CD4-positive, alpha-beta T cell treated with Interleukin-10 for 1 hour (primary cell): ENCODE measurements around the gene PCSK4.

Experiments used
- DNase-seq: peaks from one replicate; pipeline ENCODE4 v3.0.0-alpha.2; 2020

PCSK4 gene

GRCh38 chr19:1452802-1453524, 37.2 kb downstream of the PCSK4 start:
- no peak for DNase-seq

GRCh38 chr19:1451916-1452801, 38.0 kb downstream of the PCSK4 start:
- no peak for DNase-seq

- DNase-seq = no peak
These were observed 39.1 kb downstream of the PCSK4 start for GRCh38 chr19:1450735-1451731.

GRCh38 chr19:1449467-1450442, 40.4 kb downstream of the PCSK4 start, which contains the start of gene APC2:
APC2 (plus strand) TSS chr19:1450121; CDS start chr19:1453002, 2,881 bp downstream.
- DNase-seq = peak; percentile 45

- no peak for DNase-seq
These were observed 42.2 kb downstream of the PCSK4 start for GRCh38 chr19:1447944-1448343.

GRCh38 chr19:1447504-1447903, 42.6 kb downstream of the PCSK4 start:
- DNase-seq = no peak

- DNase-seq = peak; percentile 35
These were observed 43.3 kb downstream of the PCSK4 start for GRCh38 chr19:1446713-1447481.

GRCh38 chr19:1445932-1446712, 44.0 kb downstream of the PCSK4 start:
- DNase-seq = no peak

GRCh38 chr19:1445185-1445931, 44.8 kb downstream of the PCSK4 start:
- DNase-seq = peak; percentile 82

- no peak for DNase-seq
These were observed 48.3 kb downstream of the PCSK4 start for GRCh38 chr19:1441677-1442438.

GRCh38 chr19:1441022-1441426, 49.1 kb downstream of the PCSK4 start:
- DNase-seq = no peak

- DNase-seq = no peak
These were observed 49.7 kb downstream of the PCSK4 start for GRCh38 chr19:1440418-1440801.

GRCh38 chr19:1439525-1440417, 50.4 kb downstream of the PCSK4 start:
- DNase-seq = peak; percentile 37

- DNase-seq = no peak
These were observed 51.2 kb downstream of the PCSK4 start for GRCh38 chr19:1438933-1439354.

GRCh38 chr19:1438035-1438932, 51.9 kb downstream of the PCSK4 start, which contains the start of gene RPS15:
RPS15 (plus strand) TSS chr19:1438396; CDS start chr19:1438426, 30 bp downstream.
- peak; percentile 96 for DNase-seq

- DNase-seq = no peak
These were observed 52.5 kb downstream of the PCSK4 start for GRCh38 chr19:1437609-1438008.
